Stimulated activated CD8-positive, alpha-beta memory T cell treated with anti-CD3 and anti-CD28 coated beads, Interleukin-12 subunit alpha, Interleukin-12 subunit beta, amount 100 ng/mL, for 1 hour (primary cell): ENCODE results near the gene IGLON5.

Experiments used
- DNase-seq: peaks from one replicate; pipeline ENCODE4 v3.0.0-alpha.2; 2020; ENCODE audit warnings: low read depth

Gene IGLON5

GRCh38 chr19:51311351-51312257, at the start of gene IGLON5:
Gene IGLON5, plus strand, starts transcription at chr19:51311644. Its CDS starts 204 bp downstream, at chr19:51311848.
- no peak for DNase-seq

- DNase-seq, result no peak
Measured at GRCh38 chr19:51263808-51264207, 47.6 kb upstream of the IGLON5 start.

DNA sequence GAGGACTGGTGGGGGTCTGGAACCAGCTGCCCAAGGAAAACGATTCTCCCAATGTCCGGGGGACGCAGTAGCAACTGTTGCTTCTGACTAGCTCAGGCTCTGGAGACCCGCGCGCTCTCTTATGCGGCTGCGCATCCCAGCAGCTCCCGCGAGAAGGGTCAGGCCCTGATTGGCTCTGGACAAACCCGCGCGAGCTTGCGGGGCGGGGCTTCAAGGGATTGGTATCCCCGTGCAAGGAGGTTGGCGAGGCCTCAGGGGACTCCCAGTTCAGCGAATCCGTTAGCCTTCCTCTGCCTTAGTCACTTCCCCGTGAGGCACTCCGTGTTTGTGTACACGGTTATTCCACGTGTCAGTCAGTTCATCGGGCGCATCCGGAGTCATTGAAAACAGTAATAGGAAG, 40.4 kb upstream of the IGLON5 start:
- no peak for DNase-seq

DNA sequence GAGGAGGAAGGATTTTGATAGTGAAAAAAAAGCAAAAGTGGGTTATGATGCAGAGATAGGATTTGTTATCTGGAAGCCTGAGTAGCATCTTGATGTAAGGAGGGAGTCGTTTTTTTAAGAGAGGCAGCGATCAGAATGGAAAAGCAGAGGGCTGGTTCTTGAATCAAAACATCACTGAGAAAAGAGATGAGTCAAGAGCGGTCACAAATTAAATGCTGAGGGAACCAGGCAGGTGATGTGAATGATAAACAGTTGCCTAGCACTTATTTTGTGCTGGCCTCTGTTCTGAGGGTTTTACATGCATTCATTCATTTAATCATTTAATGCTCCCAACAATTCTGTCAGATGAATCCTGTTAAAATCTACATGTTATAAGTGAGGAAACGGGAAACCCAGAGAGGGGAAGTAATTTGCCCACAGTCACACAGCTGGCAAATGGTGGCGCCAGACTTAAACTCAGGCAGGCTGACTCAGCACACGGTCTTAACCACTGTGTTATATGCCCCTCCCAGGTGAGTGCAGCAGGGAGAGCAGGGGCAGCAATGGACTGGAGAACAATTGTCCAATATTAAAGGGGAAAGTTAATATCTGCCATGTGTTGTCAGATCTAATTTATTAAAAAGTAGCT, 39.1 kb upstream of the IGLON5 start:
- no peak for DNase-seq

GRCh38 chr19:51274049-51274770, 37.2 kb upstream of the IGLON5 start:
- no peak for DNase-seq

GRCh38 chr19:51277112-51277511, 34.3 kb upstream of the IGLON5 start:
- no peak for DNase-seq

DNA sequence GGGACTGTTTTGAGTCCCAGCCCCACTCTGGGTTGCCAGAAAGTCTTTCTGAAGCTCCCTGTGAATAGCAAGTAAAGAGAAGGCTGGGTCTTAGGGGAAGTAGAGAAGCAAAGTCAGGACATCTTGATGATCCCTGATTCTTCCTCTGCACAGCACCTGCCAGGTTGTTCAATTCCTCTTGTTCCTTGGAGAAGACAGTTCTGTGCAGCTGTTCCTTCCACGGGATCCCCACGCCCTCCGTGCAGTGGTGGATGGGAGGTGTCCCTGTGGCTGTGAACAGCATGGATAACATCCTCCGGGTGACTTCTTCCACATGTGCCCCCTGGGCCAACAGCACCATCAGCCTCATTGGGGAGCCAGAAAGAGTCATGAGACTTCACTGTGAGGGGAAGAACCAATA, 29.1 kb upstream of the IGLON5 start:
- DNase-seq, result no peak

GRCh38 chr19:51285682-51286081, 25.8 kb upstream of the IGLON5 start:
- DNase-seq, result no peak

- DNase-seq, result no peak
Measured at GRCh38 chr19:51289635-51290034, 21.8 kb upstream of the IGLON5 start.

GRCh38 chr19:51292971-51293370, 18.5 kb upstream of the IGLON5 start:
- no peak for DNase-seq

GRCh38 chr19:51293571-51294210, 17.8 kb upstream of the IGLON5 start:
- no peak for DNase-seq

DNA sequence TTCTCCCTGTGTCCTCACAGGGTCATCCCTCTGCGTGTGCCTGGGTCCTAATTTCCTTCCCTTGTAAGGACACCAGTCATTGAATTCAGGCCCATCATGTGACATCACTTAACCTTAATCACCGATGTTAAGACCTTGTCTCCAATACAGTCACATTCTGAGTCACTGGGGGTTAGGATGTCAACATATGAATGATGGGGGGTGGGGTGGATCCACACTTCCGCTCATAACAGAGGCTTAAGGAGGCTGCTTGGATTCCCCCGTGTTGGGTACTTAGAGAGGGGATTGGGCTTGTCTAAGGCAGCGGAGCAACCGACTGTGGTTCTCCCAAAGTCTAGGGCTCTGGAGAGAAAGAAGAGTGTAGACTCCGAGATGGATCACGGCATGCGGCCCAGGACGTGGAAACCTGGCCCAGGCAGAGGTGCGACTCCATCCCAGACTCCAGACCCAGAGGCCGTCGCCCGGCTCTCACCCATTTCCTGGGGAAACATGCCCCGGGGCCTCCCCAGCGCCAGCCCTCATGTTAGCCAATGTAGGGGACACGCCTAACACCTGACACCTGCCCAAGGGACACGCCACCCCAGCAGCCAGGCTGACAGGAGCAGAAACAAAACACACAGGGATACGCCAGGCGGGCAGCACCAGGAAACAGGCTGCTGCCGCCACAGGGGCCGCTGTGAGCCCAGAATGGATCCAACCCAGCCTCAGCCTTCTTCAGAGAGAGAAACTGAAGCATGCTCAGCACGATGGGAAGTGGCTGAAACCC, 17.1 kb upstream of the IGLON5 start:
- DNase-seq, result no peak

DNA sequence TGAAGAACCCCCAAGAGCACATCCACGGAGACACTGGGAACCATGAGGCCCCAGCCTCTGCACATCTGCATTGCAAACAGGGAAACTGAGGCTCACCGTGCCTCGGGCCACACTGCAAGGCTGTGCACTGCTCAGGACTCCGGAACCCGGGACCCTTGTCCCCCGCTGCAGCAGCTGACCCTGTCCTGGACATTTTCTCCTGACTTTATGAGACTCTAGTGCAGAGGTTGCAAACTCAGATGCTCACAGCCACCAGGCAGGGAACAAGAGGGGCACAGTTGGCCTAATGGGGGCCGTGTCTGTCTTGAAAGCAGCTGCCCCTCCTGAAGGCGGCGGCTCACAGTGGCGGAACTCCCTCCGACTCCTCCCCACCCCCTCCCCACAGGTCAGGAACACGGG, 16.5 kb upstream of the IGLON5 start:
- DNase-seq, result no peak

DNA sequence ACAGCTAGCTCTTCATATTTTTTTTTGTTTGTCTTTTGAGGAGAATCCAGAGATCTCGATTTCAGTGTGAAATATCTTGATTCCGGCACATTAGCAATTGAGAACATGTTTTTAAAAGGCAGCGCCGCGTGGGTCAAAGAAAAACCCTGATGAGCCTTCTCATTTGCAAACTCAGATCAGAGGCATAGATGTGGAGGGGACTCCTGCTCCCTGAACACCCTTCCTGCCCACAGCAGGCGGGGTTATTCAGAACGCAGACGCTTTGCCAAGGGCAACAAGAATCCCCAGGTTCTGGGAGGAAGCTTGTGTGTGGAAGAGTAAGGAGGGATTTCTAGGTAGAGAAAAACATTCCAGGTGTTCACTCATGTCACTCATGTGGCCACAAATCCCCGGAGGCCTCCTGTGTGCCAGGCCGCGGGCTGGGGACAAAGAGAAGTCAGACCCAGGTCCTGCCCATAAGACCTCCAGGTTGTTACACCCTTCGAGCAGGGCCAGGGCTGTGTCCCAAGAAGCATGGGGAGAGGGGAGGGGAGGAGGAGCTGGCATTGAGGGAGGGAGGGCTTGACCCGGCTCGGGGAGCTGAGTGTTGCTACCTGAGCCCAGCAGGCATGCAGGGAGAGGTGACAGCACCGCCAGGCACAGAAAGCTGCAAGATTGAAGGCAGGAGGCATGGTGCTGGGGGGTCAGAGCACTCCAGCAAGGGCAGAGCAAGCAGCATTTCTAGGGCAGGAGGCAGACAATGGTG, 15.9 kb upstream of the IGLON5 start:
- DNase-seq, result no peak

DNA sequence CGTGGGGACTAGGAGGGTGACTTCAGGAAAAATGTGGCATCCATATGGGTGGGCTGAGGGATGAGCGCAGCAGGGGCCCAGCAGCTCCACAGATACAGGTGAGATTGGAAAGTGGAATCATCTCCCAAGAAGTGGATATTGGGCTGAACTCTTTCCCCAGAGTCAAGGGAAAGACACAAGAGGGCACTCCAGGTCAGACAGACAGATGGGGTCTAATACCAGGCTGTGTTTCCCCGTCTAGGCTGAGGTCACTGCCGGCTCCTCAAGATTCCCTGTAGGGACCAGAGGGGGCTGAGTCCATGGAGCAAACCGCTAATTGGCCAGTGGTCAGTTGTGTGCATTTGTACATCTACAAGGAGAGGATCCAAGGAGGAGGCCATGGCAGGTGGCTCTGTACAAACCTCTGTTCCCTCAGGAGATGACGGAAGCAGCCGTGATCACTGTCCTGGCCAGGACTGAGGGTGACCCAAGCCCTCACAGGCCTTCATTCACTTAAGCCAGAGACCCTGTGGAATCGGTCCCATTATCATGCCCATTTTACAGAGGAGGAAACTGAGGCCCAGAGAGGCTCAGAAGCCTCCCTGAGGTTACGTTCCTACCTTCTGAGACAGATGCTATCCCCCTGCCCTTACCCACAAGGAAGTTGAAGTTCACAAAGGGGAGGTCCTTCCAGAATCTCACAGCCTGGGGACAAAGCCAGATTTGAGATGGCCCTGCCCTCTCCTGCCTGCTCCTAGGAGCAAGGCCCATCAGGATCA, 14.9 kb upstream of the IGLON5 start:
- DNase-seq, result no peak

GRCh38 chr19:51297406-51297805, 14.0 kb upstream of the IGLON5 start:
- no peak for DNase-seq

DNA sequence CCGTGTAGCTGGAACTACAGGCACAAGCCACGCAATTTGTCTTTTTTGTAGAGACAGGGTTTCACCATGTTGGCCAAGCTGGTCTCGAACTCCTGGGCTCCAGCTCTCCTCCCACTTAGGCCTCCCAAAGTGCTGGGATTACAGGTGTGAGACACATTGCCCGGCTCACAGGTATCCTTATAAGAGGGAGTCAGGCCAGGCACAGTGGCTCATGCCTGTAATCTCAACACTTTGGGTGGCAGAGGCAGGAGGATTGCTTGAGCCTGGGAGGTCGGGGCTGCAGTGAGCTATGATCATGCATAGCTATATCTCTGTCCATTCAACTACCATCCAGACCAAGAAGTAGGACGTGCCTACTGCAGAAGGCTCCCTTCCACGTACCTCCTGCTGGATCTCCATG, 10.2 kb upstream of the IGLON5 start:
- no peak for DNase-seq

- no peak for DNase-seq
Measured at GRCh38 chr19:51305479-51305878, 6.0 kb upstream of the IGLON5 start.

- DNase-seq, result no peak
Measured at GRCh38 chr19:51316688-51317087, 5.2 kb downstream of the IGLON5 start.

GRCh38 chr19:51317376-51317775, 5.9 kb downstream of the IGLON5 start:
- no peak for DNase-seq
